Right atrium auricular region (tissue), 2 donors: ENCODE data around the gene GNG7. TPM values are rescaled to one million over a fixed set of nuclear protein-coding genes. Genes with fewer than 3 reads are reported as not detected.

Experiments used
- DNase-seq: peaks from one replicate; pipeline ENCODE4 v3.0.0-alpha.2; 2019; ENCODE audit warnings: low spot score
- H3K27ac ChIP-seq, 2 donors: fragments of 200-600 bp; sonication (generic); 1 replicate in 1 of 2; 2 replicates in 1 of 2; pipeline ENCODE4 v1.5.1; 2016 to 2019
- H3K27me3 ChIP-seq, 2 donors: fragments of 200-600 bp; sonication (generic); one replicate each; pipeline versions ENCODE4 v1.5.1 to v1.6.0; 2017 to 2019
- H3K36me3 ChIP-seq: fragments of 200-600 bp; sonication (generic); one replicate; pipeline ENCODE4 v1.5.1; 2016
- H3K4me1 ChIP-seq, 2 donors: fragments of 200-600 bp; sonication (generic); one replicate each; pipeline versions ENCODE4 v1.5.1 to v1.6.0; 2017 to 2019
- H3K4me3 ChIP-seq, 2 donors: fragments of 200-600 bp; sonication (generic); 1 replicate in 1 of 2; 2 replicates in 1 of 2; pipeline ENCODE4 v1.5.1; 2017 to 2019; ENCODE audit warnings: mild to moderate bottlenecking in 1 of 2, moderate library complexity in 1 of 2
- H3K9me3 ChIP-seq, 2 donors: fragments of 200-600 bp; sonication (generic); one replicate each; pipeline ENCODE4 v1.5.1; 2019
- CTCF ChIP-seq, 2 donors: fragments of 200-600 bp; sonication (generic); IDR thresholded peaks; one replicate each; pipeline ENCODE4 v1.5.1; 2019; ENCODE audit warnings: antibody characterized with exemption in 2 of 2
- total RNA-seq, 2 donors: library from RNA; depleted of rRNA; stranded (reverse); fragments of >200 nt; gene quantifications; one replicate each; pipeline ENCODE4 v1.1.0, GENCODE V29; 2016

The GNG7 gene
- total RNA-seq, 2 donors from 2014 or later: 18.0 to 22.8 TPM

GRCh38 chr19:2691951-2692350 is 10.5 kb downstream of the GNG7 start:
- Histone ChIP-seq H3K36me3 (no peaks in the 10 kb centered on the region), H3K27me3 (no peaks in the 10 kb centered on the region), H3K4me3 (no peak overlapping the region), H3K4me1 (peaks cover 0 to 22% of the 10 kb centered on the region in 2 donors), H3K27ac (no peak overlapping the region), H3K9me3 (no peaks in the 10 kb centered on the region)
- TF ChIP-seq CTCF (IDR thresholded peaks at IDR 0.05): no peak
- no peak for DNase-seq

GRCh38 chr19:2690856-2691255 is 11.6 kb downstream of the GNG7 start:
- Histone ChIP-seq H3K4me1 (peaks cover 0 to 22% of the 10 kb centered on the region in 2 donors), H3K9me3 (no peaks in the 10 kb centered on the region), H3K27me3 (no peaks in the 10 kb centered on the region), H3K27ac (no peak overlapping the region), H3K4me3 (no peak overlapping the region), H3K36me3 (no peaks in the 10 kb centered on the region)
- TF ChIP-seq CTCF (IDR thresholded peaks at IDR 0.05): no peak
- no peak for DNase-seq

GRCh38 chr19:2686360-2686759 is 16.1 kb downstream of the GNG7 start:
- Histone ChIP-seq H3K27me3 (no peaks in the 10 kb centered on the region), H3K9me3 (no peaks in the 10 kb centered on the region), H3K36me3 (no peaks in the 10 kb centered on the region), H3K27ac (peak overlapping the region; percentile 73 to 85), H3K4me3 (no peak overlapping the region), H3K4me1 (no peaks in the 10 kb centered on the region)
- no peak for TF ChIP-seq CTCF (IDR thresholded peaks at IDR 0.05)
- DNase-seq: no peak

GRCh38 chr19:2685204-2685704 is 17.2 kb downstream of the GNG7 start:
- TF ChIP-seq CTCF (IDR thresholded peaks at IDR 0.05): no peak
- Histone ChIP-seq H3K9me3 (no peaks in the 10 kb centered on the region), H3K27ac (peak overlapping the region; percentile 73 to 85), H3K4me3 (peak overlapping the region in 1 of 2 donors; percentile 6), H3K36me3 (no peaks in the 10 kb centered on the region), H3K27me3 (no peaks in the 10 kb centered on the region), H3K4me1 (no peaks in the 10 kb centered on the region)
- no peak for DNase-seq

- no peak overlapping the region for H3K27ac ChIP-seq
- no peaks in the 10 kb centered on the region for H3K4me1 ChIP-seq
- no peak overlapping the region for H3K4me3 ChIP-seq
- no peaks in the 10 kb centered on the region for H3K36me3 ChIP-seq
- no peak for TF ChIP-seq CTCF (IDR thresholded peaks at IDR 0.05)
- no peaks in the 10 kb centered on the region for H3K27me3 ChIP-seq
- no peak for DNase-seq
- no peaks in the 10 kb centered on the region for H3K9me3 ChIP-seq
These were observed 19.0 kb downstream of the GNG7 start for GRCh38 chr19:2683430-2684003.

DNA sequence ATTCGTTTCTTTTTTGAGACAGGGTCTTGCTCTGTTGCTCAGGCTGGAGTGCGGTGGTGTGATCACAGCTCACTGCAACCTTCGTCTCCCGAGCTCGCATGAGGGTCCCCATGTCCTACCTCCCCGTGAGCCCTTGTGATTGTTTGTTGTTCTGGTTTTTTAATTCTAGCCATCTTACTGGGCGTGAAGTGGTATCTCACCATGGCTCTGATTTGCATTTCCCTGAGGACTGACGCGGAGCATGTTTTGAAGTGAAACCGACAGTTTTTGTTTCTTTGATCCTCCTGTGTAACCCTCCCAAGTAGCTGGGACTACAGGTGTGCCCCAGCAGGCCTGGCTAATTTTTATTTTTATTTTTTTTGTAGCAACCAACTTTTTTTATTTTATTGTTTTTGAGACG is 21.7 kb downstream of the GNG7 start:
- no peak for TF ChIP-seq CTCF (IDR thresholded peaks at IDR 0.05)
- Histone ChIP-seq H3K36me3 (no peaks in the 10 kb centered on the region), H3K27me3 (no peaks in the 10 kb centered on the region), H3K4me1 (peaks cover 0 to 4% of the 10 kb centered on the region in 2 donors), H3K27ac (no peak overlapping the region), H3K4me3 (no peak overlapping the region), H3K9me3 (no peaks in the 10 kb centered on the region)
- DNase-seq: no peak
